Stimulated activated CD4-positive, alpha-beta T cell treated with anti-CD3 and anti-CD28 coated beads, Interleukin-4, amount 100 ng/mL, for 1 hour (primary cell): Measurements from ENCODE around the gene DBN1.

Experiments used
- DNase-seq: peaks from one replicate; pipeline ENCODE4 v3.0.0-alpha.2; 2020

DBN1 gene

GRCh38 chr5:177473443-177474001 lies at the start of gene DBN1:
Gene DBN1 (minus strand): TSS chr5:177473634. CDS start chr5:177473521, 113 bp downstream.
- peak; percentile 30 for DNase-seq

- no peak for DNase-seq
Observed at GRCh38 chr5:177520916-177521513, 47.6 kb upstream of the DBN1 start.

GRCh38 chr5:177520271-177520670 lies 46.8 kb upstream of the DBN1 start:
- no peak for DNase-seq

- DNase-seq: no peak
Observed at GRCh38 chr5:177519463-177520235, 46.2 kb upstream of the DBN1 start.

- DNase-seq: peak; percentile 94
Observed at GRCh38 chr5:177516601-177517568, 43.5 kb upstream of the DBN1 start, which contains the start of gene DDX41. Gene DDX41 (minus strand): TSS chr5:177516961. CDS start chr5:177516945, 16 bp downstream.

GRCh38 chr5:177515580-177515979 lies 42.1 kb upstream of the DBN1 start:
- no peak for DNase-seq

GRCh38 chr5:177514541-177514940 lies 41.1 kb upstream of the DBN1 start:
- no peak for DNase-seq

GRCh38 chr5:177513500-177513899 lies 40.1 kb upstream of the DBN1 start:
- DNase-seq: no peak

- no peak for DNase-seq
Observed at GRCh38 chr5:177512736-177513380, 39.4 kb upstream of the DBN1 start.

GRCh38 chr5:177511796-177512675 lies 38.6 kb upstream of the DBN1 start:
- no peak for DNase-seq

- no peak for DNase-seq
Observed at GRCh38 chr5:177511181-177511580, 37.7 kb upstream of the DBN1 start.

- no peak for DNase-seq
Observed at GRCh38 chr5:177510567-177511053, 37.2 kb upstream of the DBN1 start.

- no peak for DNase-seq
Observed at GRCh38 chr5:177509991-177510566, 36.6 kb upstream of the DBN1 start.

- DNase-seq: no peak
Observed at GRCh38 chr5:177509381-177509951, 36.0 kb upstream of the DBN1 start, which contains the start of gene DOK3. Gene DOK3 (minus strand): TSS chr5:177509826. CDS start chr5:177509540, 286 bp downstream.

- DNase-seq: no peak
Observed at GRCh38 chr5:177508837-177509236, 35.4 kb upstream of the DBN1 start.

- no peak for DNase-seq
Observed at GRCh38 chr5:177508221-177508611, 34.8 kb upstream of the DBN1 start.

- DNase-seq: no peak
Observed at GRCh38 chr5:177507596-177508220, 34.3 kb upstream of the DBN1 start.

- DNase-seq: no peak
Observed at GRCh38 chr5:177507165-177507564, 33.7 kb upstream of the DBN1 start.

- no peak for DNase-seq
Observed at GRCh38 chr5:177505075-177505474, 31.6 kb upstream of the DBN1 start.
